Stimulated activated CD4-positive, alpha-beta T cell treated with anti-CD3 and anti-CD28 coated beads, TNF-alpha, amount 100 ng/mL, for 24 hours (primary cell): Measurements from ENCODE around the gene CENPF.
"Not testable (repeated sequence)": the region's sequence is repeated elsewhere in the genome, so short reads cannot be mapped to it uniquely, and the experiment has no call there.

Source experiments
- DNase-seq, 3 experiments: peaks; one replicate each; pipeline ENCODE4 v3.0.0-alpha.2; 2020; ENCODE audit warnings: low read depth in 3 of 3

Gene CENPF

GRCh38 chr1:214658785-214659184 is 55.8 kb downstream of the CENPF start:
- DNase-seq, result no peak

- no peak for DNase-seq
Measured at GRCh38 chr1:214660190-214660589, 57.2 kb downstream of the CENPF start.

- DNase-seq, result no peak
Measured at GRCh38 chr1:214660900-214661299, 57.9 kb downstream of the CENPF start.

- no peak for DNase-seq
Measured at GRCh38 chr1:214662223-214662785, 59.3 kb downstream of the CENPF start.

GRCh38 chr1:214664651-214665433 is 61.8 kb downstream of the CENPF start:
- DNase-seq, result no peak

- DNase-seq, result no peak
Measured at GRCh38 chr1:214665606-214666110, 62.7 kb downstream of the CENPF start.

- DNase-seq, result no peak
Measured at GRCh38 chr1:214666674-214667073, 63.7 kb downstream of the CENPF start.

- no peak for DNase-seq
Measured at GRCh38 chr1:214670098-214670497, 67.1 kb downstream of the CENPF start.

- DNase-seq, result not testable (repeated sequence)
Measured at GRCh38 chr1:214673029-214673428, 70.0 kb downstream of the CENPF start.

- no peak for DNase-seq
Measured at GRCh38 chr1:214673576-214673975, 70.6 kb downstream of the CENPF start.

GRCh38 chr1:214675524-214675923 is 72.5 kb downstream of the CENPF start:
- not testable (repeated sequence) for DNase-seq

GRCh38 chr1:214676747-214677146 is 73.8 kb downstream of the CENPF start:
- DNase-seq, result no peak

GRCh38 chr1:214677945-214678344 is 75.0 kb downstream of the CENPF start:
- no peak for DNase-seq

GRCh38 chr1:214678386-214678785 is 75.4 kb downstream of the CENPF start:
- DNase-seq, result no peak

- no peak for DNase-seq
Measured at GRCh38 chr1:214683621-214684020, 80.6 kb downstream of the CENPF start.

GRCh38 chr1:214685906-214686305 is 82.9 kb downstream of the CENPF start:
- DNase-seq, result no peak

GRCh38 chr1:214686497-214686896 is 83.5 kb downstream of the CENPF start:
- no peak for DNase-seq

GRCh38 chr1:214688891-214689290 is 85.9 kb downstream of the CENPF start:
- DNase-seq, result no peak

- no peak for DNase-seq
Measured at GRCh38 chr1:214694769-214695168, 91.8 kb downstream of the CENPF start.

GRCh38 chr1:214698559-214698958 is 95.6 kb downstream of the CENPF start:
- no peak for DNase-seq

GRCh38 chr1:214700437-214700836 is 97.4 kb downstream of the CENPF start:
- DNase-seq, result no peak

- DNase-seq, result no peak
Measured at GRCh38 chr1:214702556-214702955, 99.6 kb downstream of the CENPF start.
